GM12874 (cell line): ENCODE measurements around the gene ACVRL1.

Experiments used
- TF ChIP-seq, protein P1 (sequence below): IDR thresholded peaks from 2 replicates; pipeline ENCODE4 v1.5.1; 2011; ENCODE audit warnings: low read depth, mild to moderate bottlenecking, control low read depth, low read length, moderate library complexity; ENCODE audit not compliant: insufficient read depth

The ACVRL1 gene

DNA sequence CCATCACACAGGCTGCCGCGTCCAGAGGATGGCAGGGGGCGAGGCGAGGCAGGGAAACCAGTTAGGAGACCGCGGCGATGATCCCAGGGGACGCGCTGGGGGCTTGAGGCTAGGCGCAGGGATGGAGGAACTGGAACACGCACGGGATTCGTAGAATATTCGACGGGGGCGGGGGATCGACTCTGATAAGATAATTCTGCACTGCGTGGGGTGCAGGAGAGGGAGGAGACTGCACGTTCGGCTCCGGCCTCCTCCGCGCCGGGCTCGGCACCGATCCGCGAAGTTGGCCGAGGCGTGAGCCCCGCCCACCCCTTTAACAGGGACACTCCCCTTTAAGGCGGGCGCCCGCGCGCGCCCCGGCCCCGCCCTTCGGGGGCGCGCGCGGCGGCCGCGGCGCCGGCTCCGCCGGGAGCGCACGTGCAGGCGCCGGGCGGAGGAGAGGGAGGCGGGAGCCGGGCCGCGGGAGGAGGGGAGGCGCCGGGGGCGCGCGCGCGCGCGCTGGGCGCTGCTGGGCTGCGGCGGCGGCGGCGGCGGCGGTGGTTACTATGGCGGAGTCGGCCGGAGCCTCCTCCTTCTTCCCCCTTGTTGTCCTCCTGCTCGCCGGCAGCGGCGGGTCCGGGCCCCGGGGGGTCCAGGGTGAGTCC is 44.0 kb downstream of the ACVRL1 start, which contains the start of gene ACVR1B:
ACVR1B (plus strand) TSS at position 501 of the 644 bp plus-strand sequence; CDS start at position 546, 45 bp downstream.
- TF ChIP-seq, protein P1, sequence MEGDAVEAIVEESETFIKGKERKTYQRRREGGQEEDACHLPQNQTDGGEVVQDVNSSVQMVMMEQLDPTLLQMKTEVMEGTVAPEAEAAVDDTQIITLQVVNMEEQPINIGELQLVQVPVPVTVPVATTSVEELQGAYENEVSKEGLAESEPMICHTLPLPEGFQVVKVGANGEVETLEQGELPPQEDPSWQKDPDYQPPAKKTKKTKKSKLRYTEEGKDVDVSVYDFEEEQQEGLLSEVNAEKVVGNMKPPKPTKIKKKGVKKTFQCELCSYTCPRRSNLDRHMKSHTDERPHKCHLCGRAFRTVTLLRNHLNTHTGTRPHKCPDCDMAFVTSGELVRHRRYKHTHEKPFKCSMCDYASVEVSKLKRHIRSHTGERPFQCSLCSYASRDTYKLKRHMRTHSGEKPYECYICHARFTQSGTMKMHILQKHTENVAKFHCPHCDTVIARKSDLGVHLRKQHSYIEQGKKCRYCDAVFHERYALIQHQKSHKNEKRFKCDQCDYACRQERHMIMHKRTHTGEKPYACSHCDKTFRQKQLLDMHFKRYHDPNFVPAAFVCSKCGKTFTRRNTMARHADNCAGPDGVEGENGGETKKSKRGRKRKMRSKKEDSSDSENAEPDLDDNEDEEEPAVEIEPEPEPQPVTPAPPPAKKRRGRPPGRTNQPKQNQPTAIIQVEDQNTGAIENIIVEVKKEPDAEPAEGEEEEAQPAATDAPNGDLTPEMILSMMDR: no peak

DNA sequence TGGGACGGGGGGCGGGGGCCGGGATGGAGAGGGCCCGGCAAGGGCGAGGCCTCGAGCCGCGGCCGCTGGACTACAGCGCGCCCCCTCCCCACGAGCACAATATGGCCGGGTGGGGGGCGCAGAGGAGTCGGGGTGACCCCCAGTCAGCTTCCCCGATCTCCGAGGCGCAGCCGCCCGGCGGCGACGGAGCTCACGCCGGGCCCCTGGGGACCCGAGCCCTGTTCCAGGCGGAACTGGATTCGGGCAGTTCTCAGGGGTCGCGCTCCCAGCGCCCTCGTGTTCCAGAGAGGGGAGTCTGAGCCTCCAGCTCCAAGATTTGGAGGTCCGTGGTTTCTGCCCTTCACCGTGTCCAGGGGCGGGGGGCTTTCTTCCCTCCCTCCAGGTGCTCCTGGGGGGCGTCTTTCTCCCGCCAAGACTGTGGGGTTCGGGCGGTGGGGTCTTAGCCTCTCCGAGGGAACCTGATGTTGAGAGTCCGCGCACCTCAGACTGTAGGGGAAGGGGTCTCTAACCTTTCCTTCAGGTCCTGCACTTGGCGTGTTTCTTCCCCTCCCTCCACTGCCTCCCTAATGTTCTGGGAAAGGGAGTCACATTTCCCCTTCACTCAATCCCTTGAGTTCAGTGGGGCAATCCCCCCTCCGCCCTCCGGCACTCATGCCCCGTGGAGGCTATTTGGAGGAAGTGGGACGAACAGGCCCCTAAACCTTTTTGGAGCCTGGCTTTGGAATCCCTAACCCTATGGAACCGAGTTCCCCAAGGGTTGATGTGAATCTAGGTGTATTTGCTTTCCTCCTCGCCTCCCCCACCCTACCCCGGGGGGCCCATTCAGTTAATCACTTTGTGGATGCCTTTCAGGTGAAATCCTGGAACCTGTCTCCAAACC is 44.8 kb downstream of the ACVRL1 start:
- TF ChIP-seq, protein P1: no peak

DNA sequence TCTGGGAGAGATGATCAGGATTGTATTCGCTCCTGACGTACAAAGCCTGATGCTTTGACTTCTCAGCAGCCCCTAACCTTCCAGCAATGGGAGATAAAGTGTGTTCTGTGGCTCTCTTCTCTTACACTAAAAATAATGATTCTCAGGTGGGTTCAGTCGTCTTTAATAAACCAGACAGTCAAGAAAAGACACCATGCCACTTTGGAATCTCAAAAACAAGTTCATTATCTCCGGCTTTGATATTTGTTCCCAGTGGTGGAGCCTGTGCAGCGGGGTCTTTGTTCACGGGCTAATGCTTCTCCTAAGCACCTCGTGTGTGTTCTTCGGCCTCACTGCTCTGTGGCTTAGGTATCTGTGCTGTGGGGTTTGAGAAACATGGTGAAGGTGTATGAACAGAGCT is 45.8 kb downstream of the ACVRL1 start:
- TF ChIP-seq, protein P1: no peak

DNA sequence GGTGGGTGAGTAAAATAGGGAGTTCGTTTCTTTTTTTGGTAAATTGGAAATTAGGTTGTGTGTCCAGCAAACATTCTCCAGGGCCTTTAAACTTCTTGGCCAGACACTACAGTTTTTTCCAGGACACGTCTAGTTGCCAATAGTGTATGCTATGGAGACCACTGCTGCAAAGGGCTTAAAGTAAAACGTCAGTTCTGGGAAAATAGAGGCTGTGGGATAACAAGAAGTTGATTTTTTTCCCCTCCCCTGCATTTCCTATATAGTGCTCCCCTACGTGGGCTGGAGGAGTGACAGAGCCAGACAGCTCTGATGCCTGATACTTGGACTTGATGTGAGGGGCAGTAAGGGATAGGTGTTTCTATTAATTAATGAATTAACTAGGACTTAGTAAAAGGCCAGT is 46.6 kb downstream of the ACVRL1 start:
- TF ChIP-seq, protein P1: no peak

DNA sequence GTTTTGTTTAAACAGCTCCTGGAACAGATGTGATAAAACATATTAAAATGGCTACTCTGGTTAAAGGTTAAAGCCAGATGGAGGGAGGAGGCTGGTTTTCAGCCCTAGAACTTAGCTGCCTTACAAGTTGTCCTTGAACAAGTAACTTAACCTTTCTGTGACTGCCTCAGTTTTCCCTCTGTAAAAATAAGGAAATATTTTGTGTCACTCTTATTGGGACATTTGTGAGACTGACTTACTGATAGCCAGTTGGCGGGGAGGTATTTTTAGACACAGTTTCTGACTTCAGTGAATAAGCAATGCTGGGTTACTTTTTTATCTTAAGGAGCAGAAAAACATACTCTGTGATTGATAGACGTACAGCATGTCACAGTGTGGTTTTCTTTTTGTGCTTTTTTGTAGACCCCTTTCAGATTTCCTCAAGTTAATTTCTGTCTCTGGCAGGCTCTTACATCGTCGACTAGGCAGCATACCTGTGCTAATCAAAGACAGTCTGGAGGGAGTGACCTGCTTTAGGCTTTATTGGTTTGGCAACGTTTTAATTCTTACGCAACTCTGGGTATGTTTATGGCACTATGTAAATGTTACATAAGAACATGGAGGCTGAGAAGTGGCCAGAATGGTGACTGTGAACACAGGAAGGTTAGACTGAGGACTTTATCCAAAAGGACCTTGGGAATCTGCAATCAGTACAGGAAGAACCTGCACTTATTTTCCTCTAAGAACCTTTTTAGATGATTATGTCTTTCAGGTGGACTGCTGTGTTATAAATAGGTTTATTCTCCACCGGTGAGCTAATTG is 47.5 kb downstream of the ACVRL1 start:
- TF ChIP-seq, protein P1: no peak

DNA sequence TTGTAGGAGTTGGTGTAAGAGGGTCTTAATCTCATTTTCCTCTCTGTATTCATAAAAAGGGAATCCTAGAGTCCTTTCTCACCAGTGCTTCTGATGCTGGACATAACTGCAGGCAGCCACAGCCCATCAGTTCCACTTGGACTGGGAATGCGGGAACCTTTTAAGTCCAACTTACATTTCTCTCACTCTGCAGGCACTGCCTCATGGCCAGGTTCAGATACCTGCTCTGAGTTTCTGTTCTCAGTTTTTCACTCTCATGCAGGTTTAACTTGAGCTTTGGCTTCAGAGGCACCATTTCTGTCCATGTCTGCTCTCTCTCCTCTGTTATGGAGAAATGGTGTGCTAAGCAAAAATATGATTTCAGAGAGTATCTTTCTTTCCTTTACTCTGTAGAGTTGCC is 48.4 kb downstream of the ACVRL1 start:
- TF ChIP-seq, protein P1: no peak

DNA sequence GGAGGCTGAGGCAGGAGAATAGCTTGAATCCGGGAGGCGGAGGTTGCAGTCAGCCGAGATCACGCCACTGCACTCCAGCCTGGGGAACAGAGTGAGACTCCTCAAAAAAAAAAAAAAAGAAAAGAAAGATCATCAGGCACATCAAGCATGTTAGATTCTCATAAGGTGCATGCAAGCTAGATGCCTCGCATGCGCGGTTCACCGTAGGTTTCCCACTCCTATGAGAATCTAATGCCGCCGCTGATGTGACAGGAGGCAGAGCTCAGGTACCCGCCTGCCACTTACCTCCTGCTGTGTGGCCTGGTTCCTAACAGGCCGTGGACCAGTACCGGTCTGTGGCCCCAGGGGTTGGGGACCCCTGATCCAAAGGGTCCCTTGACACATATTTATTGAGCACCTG is 51.2 kb downstream of the ACVRL1 start:
- TF ChIP-seq, protein P1: no peak
